OCI-LY3 (cell line): ENCODE measurements around the gene TAS1R1.

ENCODE experiments used
- H2AFZ ChIP-seq: fragments of 200-600, 300-600 bp; shearing (Covaris generic); 2 replicates; pipeline ENCODE4 v1.6.0; 2014; ENCODE audit warnings: antibody characterized with exemption, low read depth, low read length
- H3K27ac ChIP-seq: fragments of 200-600, 300-600 bp; sonication (generic); 2 replicates; pipeline ENCODE4 v1.5.1; 2014; ENCODE audit warnings: mild to moderate bottlenecking, low read length, moderate library complexity, mixed read lengths
- H3K27me3 ChIP-seq: fragments of 200-600, 300-600 bp; sonication (generic); 2 replicates; pipeline ENCODE4 v1.6.1; 2014; ENCODE audit warnings: low read depth, low read length, mixed read lengths
- H3K36me3 ChIP-seq: fragments of 200-600, 300-600 bp; sonication (generic); replicated peaks from 2 replicates; pipeline ENCODE3; 2014; ENCODE audit warnings: low read depth, low read length, mixed read lengths
- H3K4me1 ChIP-seq: fragments of 300-600, 200-600 bp; sonication (generic); 2 replicates; pipeline ENCODE4 v1.6.1; 2014; ENCODE audit warnings: low read length, mixed read lengths
- H3K4me2 ChIP-seq: fragments of 200-600, 300-600 bp; sonication (generic); 2 replicates; pipeline ENCODE4 v1.6.1; 2014; ENCODE audit warnings: low read length, mixed read lengths
- H3K4me3 ChIP-seq: fragments of 300-600, 200-600 bp; sonication (generic); 2 replicates; pipeline ENCODE4 v1.5.1; 2014; ENCODE audit warnings: antibody characterized with exemption, mild to moderate bottlenecking, low read length, moderate library complexity
- H3K79me2 ChIP-seq: fragments of 300-600, 200-600 bp; shearing (Covaris generic); 2 replicates; pipeline ENCODE4 v1.6.1; 2014; ENCODE audit warnings: mild to moderate bottlenecking, low read length, mixed read lengths
- H3K9ac ChIP-seq: fragments of 300-600, 200-600 bp; shearing (Covaris generic); 2 replicates; pipeline ENCODE4 v1.6.0; 2014; ENCODE audit warnings: mild to moderate bottlenecking, low read length, moderate library complexity
- H3K9me3 ChIP-seq: fragments of 200-600, 300-600 bp; shearing (Covaris generic); 2 replicates; pipeline ENCODE4 v1.6.1; 2014; ENCODE audit warnings: low read length, mixed read lengths; ENCODE audit not compliant: insufficient read depth
- H4K20me1 ChIP-seq: fragments of 200-600, 300-600 bp; sonication (generic); 2 replicates; pipeline ENCODE4 v1.6.1; 2016; ENCODE audit warnings: low read length, mixed read lengths; ENCODE audit not compliant: insufficient read depth
- CTCF ChIP-seq: fragments of 200-600, 300-600 bp; sonication (generic); IDR thresholded peaks from 2 replicates; pipeline ENCODE4 v1.5.1; 2014; ENCODE audit warnings: antibody characterized with exemption, low read length, low read depth
- EZH2phosphoT487 ChIP-seq: fragments of 200-600 bp; shearing (Covaris generic); IDR thresholded peaks from 2 replicates; pipeline ENCODE4 v1.6.1; 2018; ENCODE audit warnings: antibody characterized with exemption, mixed run types, low read depth

Gene TAS1R1

DNA sequence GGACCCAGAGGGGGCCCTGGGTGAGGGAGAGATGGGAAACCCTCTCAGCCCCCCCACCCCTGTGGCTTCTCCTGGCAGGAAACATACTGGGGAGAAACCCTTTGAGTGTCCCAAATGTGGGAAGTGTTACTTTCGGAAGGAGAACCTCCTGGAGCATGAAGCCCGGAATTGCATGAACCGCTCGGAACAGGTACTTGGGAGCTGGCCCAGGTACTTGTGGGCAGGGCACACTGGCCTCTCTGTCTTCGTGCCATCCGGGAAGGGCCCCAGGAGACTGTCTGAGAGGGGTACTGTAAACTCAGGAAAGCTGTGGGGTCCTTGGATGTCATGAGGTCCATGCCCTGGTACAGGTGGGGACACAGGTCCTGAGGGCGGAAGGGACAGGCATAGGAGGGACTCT, 30.7 kb downstream of the TAS1R1 start:
- H3K36me3 ChIP-seq = peaks cover 4% of the 10 kb centered on the region
- H3K9ac ChIP-seq = no peak overlapping the region
- H3K4me1 ChIP-seq = peaks cover 6% of the 10 kb centered on the region
- no peak overlapping the region for H3K4me2 ChIP-seq
- no peaks in the 10 kb centered on the region for H3K27me3 ChIP-seq
- TF ChIP-seq EZH2phosphoT487 = no peak
- no peak for TF ChIP-seq CTCF
- no peaks in the 10 kb centered on the region for H3K9me3 ChIP-seq
- H2AFZ ChIP-seq = no peak overlapping the region
- H3K4me3 ChIP-seq = no peak overlapping the region
- no peaks in the 10 kb centered on the region for H4K20me1 ChIP-seq
- no peak overlapping the region for H3K27ac ChIP-seq
- H3K79me2 ChIP-seq = peaks cover 9% of the 10 kb centered on the region

GRCh38 chr1:6586404-6586816, 31.3 kb downstream of the TAS1R1 start:
- Histone ChIP-seq H3K27ac (no peak overlapping the region), H3K4me2 (no peak overlapping the region), H3K27me3 (no peaks in the 10 kb centered on the region), H3K4me1 (0 out of 2 replicates have a peak, but pooled peaks cover 3% of the 10 kb centered on the region), H3K9ac (no peak overlapping the region), H3K36me3 (peaks cover 6% of the 10 kb centered on the region), H2AFZ (no peak overlapping the region), H3K9me3 (no peaks in the 10 kb centered on the region), H3K79me2 (0 out of 2 replicates have a peak, but pooled peaks cover 5% of the 10 kb centered on the region), H3K4me3 (no peak overlapping the region), H4K20me1 (no peaks in the 10 kb centered on the region)
- TF ChIP-seq CTCF = no peak
- no peak for TF ChIP-seq EZH2phosphoT487

GRCh38 chr1:6587261-6588005, 32.3 kb downstream of the TAS1R1 start:
- Histone ChIP-seq H3K9ac (no peak overlapping the region), H3K36me3 (peaks cover 6% of the 10 kb centered on the region), H3K4me2 (no peak overlapping the region), H2AFZ (no peak overlapping the region), H3K27me3 (no peaks in the 10 kb centered on the region), H3K4me1 (no peaks in the 10 kb centered on the region), H4K20me1 (no peaks in the 10 kb centered on the region), H3K27ac (no peak overlapping the region), H3K79me2 (no peaks in the 10 kb centered on the region), H3K9me3 (no peaks in the 10 kb centered on the region), H3K4me3 (no peak overlapping the region)
- TF ChIP-seq EZH2phosphoT487 = no peak
- no peak for TF ChIP-seq CTCF

- Histone ChIP-seq H3K4me1 (no peaks in the 10 kb centered on the region), H3K4me3 (no peak overlapping the region), H3K27ac (no peak overlapping the region), H3K27me3 (no peaks in the 10 kb centered on the region), H3K9me3 (no peaks in the 10 kb centered on the region), H2AFZ (no peak overlapping the region), H3K4me2 (no peak overlapping the region), H4K20me1 (no peaks in the 10 kb centered on the region), H3K79me2 (no peaks in the 10 kb centered on the region), H3K9ac (no peak overlapping the region), H3K36me3 (peaks cover 6% of the 10 kb centered on the region)
- TF ChIP-seq EZH2phosphoT487 (no peak), CTCF (no peak)
Measured at GRCh38 chr1:6588128-6588892, 33.2 kb downstream of the TAS1R1 start.
